Hindlimb muscle (tissue), 1 donor: ENCODE measurements around the gene EGFR. TPM values are rescaled to one million over a fixed set of nuclear protein-coding genes. Genes with fewer than 3 reads are reported as not detected.

Experiments
- DNase-seq: peaks from one replicate; pipeline ENCODE4 v3.0.0-alpha.2; 2013
- polyA plus RNA-seq: library from polyadenylated mRNA; unstranded; fragments of 120-200 nt; gene quantifications from one replicate; pipeline ENCODE4 v1.2.1, GENCODE V29; 2013; ENCODE audit not compliant: insufficient read length

EGFR gene
- polyA plus RNA-seq, 1 donor = 21.0 TPM

- DNase-seq = no peak
Measured at GRCh38 chr7:55129541-55130394, 111.0 kb downstream of the EGFR start.

DNA sequence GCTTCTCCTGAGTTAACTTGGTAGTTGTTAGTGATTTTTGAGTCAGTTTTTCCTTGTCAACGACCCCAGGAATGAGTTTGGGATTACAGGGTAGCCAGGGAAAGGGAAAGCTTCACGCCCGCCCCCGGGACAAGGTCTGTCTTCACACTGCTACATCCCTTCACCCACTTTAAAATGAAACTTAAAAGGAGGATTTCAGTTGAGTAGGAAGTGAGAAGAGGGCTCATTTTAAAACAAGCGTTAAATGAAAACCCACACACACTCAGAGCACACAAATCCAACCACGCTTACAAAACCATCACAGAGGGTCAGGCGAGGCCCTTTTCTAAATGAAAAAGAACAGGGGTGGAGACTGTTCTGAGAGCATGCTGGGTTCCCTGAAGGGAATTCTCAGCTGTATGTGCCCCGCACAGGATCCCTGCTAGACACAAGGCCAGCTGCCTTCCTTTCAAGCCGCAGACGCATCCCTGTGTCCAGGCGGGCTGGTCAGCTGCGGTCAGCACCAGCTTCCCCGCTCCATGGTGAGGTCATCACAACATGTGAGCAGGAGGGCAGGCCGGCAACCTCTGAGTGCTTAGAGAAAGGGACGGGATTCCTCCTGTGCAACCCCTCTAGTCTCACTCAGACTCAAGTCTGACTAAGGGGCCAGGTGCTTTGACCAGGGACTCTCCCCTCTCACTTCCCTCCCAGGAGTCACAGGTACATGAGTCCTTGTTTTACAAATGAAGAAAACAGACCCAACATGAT, 111.8 kb downstream of the EGFR start:
- no peak for DNase-seq

- no peak for DNase-seq
Measured at GRCh38 chr7:55131142-55131929, 112.5 kb downstream of the EGFR start.

GRCh38 chr7:55132550-55132889, 113.7 kb downstream of the EGFR start:
- DNase-seq = no peak

- DNase-seq = no peak
Measured at GRCh38 chr7:55132890-55133551, 114.2 kb downstream of the EGFR start.

DNA sequence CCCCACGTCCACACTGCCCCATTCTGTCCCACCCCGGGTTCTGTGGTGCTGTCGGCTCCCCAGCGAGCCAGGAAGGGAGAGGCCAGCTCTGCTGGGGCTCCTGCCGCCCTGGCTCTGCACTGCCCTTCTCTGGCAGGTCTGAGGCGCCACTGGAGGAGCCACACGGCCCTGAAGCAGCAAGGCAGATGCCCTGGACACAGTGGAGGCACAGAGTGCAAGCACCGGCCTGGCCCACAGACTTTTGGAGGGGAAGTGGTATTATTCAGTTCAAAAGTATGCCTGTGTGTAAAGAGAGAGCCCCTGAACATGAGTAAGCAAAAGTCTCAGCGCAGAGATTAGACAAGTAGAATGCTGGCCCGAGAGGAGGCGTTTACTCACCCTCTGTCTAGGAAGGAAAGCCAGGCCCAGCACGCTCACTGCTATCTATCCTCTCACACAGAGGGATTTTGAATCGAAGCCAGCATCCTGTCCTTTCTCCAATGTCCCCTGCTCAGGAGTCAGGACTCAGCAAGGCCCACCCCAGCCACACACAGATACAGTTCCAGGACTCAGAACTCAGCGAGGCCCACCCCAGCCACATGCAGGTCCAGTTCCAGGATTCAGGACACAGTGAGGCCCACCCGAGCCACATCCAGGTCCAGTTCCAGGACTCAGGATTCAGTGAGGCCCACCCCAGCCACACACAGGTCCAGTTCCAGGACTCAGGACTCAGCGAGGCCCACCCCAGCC, 115.0 kb downstream of the EGFR start:
- no peak for DNase-seq

DNA sequence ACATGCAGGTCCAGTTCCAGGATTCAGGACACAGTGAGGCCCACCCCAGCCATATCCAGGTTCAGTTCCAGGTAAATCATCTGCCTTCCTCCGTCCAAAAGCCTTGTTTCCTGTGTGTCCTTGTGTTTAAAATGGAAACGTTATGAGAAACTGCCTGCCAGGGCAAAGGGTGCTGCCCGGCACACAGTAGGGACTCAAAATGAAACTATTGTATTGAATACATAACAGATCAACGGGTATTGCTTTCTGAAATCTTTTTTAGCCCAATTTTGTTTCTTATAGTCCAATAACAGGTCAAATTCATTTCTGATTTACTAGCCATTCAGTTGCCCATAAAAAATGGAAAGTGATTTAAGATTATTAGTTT, 115.5 kb downstream of the EGFR start:
- no peak for DNase-seq

DNA sequence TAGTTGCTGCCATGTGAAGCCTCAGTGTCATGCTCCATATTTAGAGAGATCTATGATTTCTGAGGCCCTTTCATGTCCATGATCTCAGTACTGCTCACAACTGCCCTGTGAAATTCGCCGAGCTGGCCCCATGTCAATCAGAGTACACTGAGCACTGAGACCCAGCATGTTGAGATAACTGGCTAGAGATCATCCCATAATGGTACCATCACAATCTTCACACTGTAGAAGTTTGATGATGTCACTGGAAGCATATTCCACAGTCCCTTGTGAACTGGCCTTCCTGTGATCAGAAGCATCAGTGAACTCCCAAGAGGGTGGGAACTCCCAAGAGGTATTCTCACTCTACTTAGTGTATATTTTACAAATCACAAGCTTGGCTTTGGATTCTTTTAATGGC, 116.0 kb downstream of the EGFR start:
- no peak for DNase-seq

- DNase-seq = no peak
Measured at GRCh38 chr7:55135462-55135861, 116.6 kb downstream of the EGFR start.

GRCh38 chr7:55138663-55139062, 119.8 kb downstream of the EGFR start:
- no peak for DNase-seq

DNA sequence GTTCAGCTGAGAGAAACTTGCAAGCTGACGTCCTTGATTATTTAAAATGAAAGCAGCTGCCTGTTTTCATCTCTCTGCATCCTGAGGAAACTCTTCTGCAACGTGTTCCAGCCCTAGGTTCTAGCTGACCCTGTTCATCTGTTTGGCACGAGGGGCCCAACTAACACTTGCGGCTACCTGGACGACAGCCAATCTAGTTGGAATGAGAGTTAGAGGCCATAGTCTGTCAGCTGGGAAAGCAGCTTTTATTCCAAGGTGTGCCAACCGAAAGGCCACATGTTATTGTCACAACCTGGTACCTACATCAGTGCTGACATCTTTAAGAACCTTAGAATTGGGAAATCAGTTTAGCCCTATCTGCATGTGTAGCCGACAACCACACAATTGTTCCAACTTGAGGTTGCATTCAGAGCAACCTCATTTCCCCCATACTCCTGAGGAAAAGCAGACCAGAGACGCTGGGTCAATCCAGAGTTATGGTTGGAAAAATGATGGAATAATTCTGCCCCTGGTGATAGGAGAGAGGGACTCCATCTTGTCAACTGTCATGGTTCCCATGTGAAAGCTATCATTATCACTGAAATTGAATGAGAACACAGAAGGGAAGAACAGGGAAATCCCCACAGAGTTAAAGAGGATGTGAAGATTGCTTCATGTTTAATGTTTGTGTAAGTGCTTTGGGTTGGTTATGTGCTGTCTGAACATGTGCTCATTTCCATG, 121.6 kb downstream of the EGFR start:
- no peak for DNase-seq

- no peak for DNase-seq
Measured at GRCh38 chr7:55140941-55141278, 122.1 kb downstream of the EGFR start.

GRCh38 chr7:55142919-55143600, 124.2 kb downstream of the EGFR start:
- DNase-seq = no peak

DNA sequence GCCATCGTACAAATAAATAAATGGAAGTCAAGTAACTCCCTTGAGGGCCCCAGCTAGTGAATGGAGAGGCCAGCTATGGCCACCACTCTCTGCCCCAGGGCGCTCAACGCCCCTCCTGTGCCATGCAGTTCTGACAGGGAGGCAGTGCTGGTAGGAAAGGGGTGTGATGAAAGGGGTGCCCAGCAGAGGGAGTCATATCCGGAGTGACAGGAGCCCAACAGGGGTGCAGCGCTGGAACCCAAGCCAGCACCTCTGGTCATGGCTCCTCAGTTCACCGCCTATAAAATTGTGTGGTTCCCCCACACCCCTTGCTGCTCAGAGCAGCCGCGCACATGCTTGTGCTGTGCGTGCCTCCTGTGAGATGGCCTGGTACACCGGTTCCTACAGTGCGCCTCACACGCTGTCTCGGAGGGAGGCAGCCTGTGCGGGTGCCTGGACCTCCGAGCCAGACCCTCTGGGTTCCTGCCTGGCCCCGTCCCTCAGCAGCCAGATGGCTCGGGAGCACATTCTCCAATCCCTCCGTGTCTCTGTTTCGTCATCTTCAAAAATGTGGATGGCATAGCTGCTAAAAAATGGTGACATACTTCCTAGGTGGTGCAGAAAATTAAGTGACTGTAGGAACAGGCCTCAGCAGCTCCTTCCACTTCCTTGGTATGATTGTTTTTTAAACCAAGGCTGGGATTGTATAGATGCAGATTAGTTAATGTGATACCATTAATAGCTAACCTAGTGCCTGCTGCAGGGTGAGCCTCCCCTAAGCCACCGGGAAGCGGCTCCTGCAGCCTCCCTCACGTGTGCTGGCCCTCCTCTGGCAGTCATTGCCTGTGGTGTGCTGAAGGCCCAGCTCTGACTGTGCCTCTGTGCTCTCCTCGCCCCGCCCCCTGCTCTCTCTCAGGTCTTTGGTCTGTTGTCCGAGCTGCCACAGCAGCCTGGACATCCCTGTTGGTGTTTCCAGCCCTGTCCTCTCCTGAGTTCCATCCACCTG, 125.8 kb downstream of the EGFR start:
- no peak for DNase-seq

DNA sequence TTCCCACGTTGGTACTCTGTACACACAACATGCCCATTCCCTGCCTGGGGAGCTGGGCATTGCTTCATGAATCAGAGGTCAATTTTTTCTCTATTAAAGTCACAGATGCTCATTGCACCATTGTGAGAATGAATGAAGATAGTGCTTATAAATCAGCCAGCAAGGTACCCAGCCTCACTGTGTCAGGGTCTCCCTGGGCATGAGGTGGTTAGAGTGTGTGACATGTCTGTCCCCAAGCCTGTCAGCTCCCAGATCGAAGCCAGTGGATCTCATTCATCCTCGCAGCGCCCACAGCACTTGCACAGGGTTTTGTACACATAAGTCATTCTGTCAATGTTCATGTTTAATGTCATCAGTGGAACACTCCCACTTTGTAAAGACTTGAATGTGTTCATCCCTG, 126.8 kb downstream of the EGFR start:
- DNase-seq = no peak

DNA sequence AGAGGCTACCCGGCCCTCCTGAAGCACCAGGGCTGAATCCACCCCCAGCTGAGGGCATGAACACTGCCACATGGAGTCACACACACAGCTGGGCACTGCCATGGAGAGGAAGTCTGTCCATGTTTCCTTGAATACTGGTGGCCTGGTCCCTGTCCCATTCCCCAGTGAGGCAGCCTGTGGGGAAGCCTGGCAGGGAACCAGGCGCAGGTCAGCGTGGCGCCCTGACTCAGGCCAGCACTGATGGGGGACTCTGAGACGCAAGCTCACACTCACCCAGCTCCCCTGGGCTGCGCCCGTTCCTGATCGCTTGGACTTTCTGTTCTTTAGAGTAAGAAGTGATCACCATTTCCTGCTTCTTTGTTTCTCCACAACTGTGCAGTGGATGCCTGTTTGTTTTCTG, 128.3 kb downstream of the EGFR start:
- DNase-seq = no peak

GRCh38 chr7:55147736-55148135, 128.9 kb downstream of the EGFR start:
- no peak for DNase-seq

GRCh38 chr7:55148571-55148970, 129.8 kb downstream of the EGFR start:
- DNase-seq = no peak

DNA sequence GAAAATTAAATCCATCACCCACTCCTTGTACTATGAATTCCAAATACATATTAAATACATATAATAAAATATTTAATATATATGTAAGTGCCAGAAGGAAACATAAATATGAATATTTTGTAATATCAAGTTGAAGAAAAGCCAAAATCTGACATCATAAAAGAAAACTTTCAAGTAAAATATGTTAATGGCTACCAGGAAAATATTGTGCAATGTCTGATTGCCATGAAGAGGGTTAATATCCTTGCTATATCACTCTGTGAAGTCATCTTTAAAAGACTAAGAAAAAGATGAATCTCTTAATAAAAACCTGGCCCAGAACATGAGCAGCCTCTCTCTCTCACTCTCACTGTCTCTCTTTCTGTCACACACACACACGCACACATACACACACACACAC, 130.2 kb downstream of the EGFR start:
- no peak for DNase-seq

GRCh38 chr7:55150166-55150565, 131.3 kb downstream of the EGFR start:
- DNase-seq = no peak
